Measurements from ENCODE around the gene RIMS4.

The RIMS4 gene

DNA sequence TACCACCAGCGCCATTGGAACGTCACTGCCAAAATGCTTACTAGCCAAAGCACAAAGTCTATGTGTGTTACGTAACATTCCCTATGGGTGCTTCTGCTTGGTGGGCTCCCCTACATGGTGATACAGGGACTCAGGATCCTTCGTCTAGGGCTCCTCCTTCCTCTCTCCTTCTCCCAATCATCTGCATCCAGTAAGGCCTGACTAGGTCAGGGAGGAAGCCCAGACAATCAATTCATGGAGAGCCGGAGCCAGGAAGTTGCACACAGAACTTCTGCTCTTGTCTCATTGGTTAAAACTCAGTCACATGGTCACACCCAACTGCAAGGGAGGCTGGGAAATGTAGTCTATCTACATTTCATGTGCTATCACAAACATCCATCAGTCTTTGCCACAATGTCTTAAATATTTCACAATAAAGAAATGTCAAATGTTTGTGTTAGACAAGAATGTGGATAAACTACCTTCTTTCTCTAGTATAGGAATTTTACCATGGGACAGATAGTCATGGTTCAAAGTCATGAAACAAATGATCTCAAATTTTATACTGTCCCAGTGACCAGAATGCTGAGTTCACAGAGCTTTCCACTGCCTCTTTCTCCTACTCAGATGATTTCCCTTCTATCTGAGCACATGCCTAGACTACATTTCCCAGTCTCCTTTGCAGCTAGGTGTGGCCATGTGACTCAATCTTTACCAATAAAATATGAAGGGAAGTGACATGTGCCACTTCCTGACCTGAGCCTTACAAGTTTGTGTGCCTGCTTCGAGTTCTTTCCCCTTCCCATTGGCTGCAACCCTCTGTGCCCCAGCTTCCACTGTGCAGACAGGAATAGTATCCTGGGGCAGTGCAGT, 74.0 kb downstream of the RIMS4 start:
- no peak for DNase-seq

- DNase-seq = no peak
These were observed 74.6 kb downstream of the RIMS4 start for GRCh38 chr20:44735816-44736169.

- DNase-seq = no peak
These were observed 75.4 kb downstream of the RIMS4 start for GRCh38 chr20:44734938-44735337.

DNA sequence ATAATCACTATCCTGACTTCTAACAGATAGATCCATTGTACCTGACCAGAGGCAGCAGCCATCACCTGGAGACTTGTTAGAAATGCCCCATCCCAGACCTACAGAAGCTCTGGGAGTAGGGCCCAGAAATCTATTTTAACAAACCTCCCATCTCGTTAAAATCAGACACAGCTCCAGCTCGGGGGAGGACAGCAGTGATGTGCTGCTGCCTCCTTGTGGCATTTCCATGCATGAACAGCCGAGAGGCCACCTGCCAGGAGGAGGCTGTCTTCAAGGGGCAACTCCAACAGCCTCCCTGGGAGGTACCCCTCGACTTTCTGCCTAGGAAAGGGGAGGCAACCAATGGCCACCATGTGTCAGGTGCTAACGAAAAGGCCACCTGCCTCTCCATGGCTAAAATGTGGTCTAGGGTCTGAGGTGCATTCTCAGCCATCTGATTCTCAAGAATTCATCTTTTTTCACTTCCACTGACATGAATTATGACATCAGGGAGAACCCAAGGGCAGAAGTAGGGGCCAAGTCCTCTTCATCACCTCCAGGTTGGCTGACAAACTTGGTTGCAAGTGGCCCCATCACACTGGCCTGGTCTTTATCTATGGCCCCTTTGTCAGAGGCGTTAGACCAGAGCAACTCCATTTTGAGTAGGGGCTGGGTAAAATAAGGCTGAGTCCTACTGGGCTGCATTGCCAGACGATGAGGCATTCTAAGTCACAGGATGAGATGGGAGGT, 76.8 kb downstream of the RIMS4 start:
- DNase-seq = peak; percentile 64

DNA sequence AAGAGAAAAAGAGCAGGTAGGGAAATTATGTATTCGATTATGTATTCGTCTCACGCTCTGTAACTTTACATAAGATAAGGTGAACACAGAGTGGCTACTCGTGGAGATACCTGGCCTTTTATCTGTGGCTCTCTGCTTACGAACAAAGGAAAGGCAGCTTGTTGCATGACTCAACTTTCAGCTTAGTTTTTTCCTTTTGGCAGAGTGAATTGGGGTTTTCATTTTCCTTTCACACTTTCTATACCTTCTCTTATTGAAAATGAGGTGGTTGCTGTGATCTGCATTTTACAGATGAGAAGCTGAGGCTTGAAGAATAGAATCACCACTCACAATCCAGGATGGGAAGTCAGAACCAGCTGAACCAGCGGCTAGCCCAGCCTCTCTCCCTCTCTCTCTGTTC, 78.0 kb downstream of the RIMS4 start:
- DNase-seq = no peak

DNA sequence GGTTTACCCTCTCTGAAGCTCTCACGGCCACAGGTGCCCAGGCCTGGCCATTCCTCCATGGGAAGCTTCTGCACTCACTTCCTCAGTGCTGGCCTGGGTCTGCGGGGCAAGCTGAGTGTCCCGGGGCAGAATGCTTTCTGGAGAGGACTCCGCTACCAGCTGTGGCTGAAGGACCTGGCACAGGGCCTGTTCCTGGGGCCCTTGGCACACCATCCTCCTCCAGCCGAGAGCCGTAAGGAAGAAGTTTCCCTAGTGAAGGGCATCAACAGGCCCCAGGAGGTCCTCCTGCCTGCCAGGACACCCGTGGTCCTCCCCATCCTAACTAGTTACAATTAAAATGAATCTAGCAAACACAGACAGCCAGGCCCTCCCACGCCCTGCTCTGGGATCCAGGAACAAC, 78.7 kb downstream of the RIMS4 start:
- DNase-seq = no peak

GRCh38 chr20:44730441-44730840, 79.9 kb downstream of the RIMS4 start:
- DNase-seq = no peak

- DNase-seq = peak; percentile 52
These were observed 81.4 kb downstream of the RIMS4 start for GRCh38 chr20:44728801-44729443.

DNA sequence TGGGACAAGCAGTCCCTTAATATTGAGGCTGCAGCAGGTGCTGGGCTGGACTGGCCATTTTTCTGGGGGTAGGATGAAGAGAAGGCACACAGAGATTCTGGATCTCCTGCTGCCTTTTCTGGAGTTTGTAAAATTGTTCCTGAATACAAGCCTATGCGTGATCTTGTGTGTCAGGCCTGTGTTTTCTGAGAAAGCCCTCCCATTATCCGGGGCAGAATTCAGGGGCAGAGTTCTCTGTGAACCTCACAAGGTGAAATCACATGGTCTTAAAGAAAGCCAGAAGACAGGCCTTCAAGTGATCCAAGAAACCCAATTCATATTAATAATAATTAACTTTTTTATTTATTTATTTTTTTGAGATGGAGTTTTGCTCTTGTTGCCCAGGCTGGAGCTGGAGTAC, 82.7 kb downstream of the RIMS4 start:
- DNase-seq = no peak

- DNase-seq = no peak
These were observed 83.3 kb downstream of the RIMS4 start for GRCh38 chr20:44727039-44727438.

DNA sequence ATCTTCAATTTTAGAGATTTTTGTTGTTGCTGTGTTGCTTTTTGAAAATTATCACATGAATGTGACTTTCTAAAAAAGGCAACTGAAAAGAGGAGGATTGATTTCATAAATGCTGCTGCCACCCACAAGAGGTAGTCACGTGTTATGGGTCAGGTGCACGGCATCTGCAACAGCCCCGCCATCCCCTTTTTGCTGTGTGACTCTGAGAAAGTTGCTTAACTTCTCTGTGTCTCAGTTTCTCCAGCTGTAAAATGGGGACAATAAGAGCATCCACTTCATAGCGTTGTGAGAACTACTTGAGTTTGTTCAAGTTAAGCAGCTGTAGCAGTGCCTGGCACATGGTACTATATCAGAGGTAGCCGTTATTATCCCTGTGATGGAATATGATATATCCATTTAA, 84.5 kb downstream of the RIMS4 start:
- DNase-seq = no peak

GRCh38 chr20:44724423-44725091, 85.8 kb downstream of the RIMS4 start:
- DNase-seq = no peak

GRCh38 chr20:44723798-44724362, 86.5 kb downstream of the RIMS4 start:
- DNase-seq = no peak

DNA sequence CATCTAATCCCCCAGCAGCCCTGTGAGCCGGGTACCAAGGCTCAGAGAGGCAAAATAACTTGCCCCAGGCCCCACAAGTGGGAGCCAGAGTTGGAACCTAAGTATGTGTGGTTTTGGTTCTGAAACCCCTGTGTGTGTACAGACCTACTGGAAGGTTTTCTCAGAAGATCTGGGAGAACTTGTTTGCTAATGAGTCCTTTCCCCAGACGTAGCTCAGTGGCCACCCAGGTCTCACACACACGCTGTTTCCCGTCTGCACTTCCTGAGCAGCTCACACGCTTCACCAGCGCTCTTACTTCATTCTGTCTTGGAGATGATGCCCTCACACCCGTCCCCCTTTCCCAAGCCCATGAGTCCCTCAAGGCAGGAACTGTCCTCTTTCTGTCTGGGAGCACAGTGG, 87.0 kb downstream of the RIMS4 start:
- no peak for DNase-seq

- no peak for DNase-seq
These were observed 87.4 kb downstream of the RIMS4 start for GRCh38 chr20:44722990-44723389.

DNA sequence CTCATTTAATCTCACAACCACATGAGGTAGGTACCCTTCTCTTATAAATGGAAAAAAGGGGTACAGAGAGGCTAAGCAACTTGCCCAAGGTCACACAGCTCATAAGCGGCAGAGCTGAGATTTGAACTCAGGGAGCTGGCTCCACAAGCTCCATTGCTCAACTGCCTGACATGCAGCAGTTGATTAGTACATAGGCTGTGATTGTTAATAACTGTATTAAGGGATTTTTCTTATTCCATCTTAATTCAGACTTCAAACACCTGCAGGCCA, 88.6 kb downstream of the RIMS4 start:
- DNase-seq = no peak

DNA sequence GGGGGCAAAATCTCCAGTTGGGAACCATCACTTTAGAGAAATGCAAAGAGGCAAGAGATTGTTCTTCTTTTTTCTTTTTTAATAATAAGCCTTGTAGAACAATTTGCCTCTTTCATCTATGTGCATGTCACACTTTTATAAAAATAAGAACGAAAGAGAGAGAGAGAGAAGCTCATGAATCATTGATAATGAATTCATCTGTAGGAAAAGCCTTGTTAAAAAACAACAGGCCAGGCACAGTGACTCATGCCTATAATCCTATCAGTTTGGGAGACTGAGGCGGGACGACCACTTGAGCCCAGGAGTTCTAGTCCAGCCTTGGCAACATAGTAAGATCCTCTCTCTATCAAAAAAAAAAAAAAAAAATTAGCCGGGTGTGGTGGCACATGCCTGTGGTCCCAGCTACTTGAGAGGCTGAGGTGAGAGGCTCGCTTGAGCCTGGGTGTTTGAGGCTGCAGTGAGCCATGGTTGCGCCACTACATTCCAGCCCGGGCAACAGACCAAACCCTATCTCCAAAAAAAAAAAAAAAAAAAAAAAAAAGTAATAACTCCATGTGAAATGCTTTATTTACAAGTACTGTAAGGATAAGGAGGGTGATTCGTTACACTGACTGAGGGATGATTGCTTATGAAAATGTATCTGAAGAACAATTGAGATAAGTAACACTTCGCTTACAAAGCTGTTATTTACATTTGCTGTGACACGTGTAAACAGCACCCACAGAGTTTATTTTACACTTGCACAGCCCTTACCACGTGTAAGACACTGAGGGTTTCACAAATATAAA, 89.2 kb downstream of the RIMS4 start:
- DNase-seq = no peak

DNA sequence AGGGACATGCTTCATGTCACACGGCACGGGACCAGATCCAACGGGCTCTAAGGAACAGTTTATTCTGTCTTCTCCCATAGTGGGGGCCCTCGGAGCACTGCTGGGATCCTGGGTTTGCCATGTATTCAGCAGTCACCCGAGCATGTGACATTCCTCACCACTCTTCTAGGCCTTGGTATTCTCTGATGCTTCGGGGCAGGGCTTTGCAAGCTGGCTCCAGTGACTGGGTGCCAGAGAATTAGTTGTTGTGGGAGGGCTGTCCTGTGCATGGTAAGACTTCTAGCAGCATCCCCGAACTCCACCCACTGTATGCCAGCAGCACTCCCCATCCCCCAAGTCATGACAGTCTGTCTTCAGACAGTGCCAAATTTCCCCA, 89.7 kb downstream of the RIMS4 start:
- no peak for DNase-seq

DNA sequence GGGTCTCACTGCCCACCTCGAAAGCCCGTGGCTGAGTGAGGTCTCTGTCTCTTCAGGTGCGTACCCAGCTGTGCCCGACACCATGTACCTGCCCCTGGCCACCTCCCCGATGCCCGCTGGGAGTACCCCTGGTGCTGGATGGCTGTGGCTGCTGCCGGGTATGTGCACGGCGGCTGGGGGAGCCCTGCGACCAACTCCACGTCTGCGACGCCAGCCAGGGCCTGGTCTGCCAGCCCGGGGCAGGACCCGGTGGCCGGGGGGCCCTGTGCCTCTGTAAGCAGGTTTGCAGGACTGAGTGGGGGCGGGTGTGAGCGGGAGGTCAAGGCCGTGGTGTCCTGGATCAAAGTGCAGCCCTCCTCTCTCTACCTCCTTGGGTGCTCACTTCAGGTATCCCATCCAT, 90.5 kb downstream of the RIMS4 start:
- no peak for DNase-seq

GRCh38 chr20:44717986-44718385, 92.4 kb downstream of the RIMS4 start:
- no peak for DNase-seq

DNA sequence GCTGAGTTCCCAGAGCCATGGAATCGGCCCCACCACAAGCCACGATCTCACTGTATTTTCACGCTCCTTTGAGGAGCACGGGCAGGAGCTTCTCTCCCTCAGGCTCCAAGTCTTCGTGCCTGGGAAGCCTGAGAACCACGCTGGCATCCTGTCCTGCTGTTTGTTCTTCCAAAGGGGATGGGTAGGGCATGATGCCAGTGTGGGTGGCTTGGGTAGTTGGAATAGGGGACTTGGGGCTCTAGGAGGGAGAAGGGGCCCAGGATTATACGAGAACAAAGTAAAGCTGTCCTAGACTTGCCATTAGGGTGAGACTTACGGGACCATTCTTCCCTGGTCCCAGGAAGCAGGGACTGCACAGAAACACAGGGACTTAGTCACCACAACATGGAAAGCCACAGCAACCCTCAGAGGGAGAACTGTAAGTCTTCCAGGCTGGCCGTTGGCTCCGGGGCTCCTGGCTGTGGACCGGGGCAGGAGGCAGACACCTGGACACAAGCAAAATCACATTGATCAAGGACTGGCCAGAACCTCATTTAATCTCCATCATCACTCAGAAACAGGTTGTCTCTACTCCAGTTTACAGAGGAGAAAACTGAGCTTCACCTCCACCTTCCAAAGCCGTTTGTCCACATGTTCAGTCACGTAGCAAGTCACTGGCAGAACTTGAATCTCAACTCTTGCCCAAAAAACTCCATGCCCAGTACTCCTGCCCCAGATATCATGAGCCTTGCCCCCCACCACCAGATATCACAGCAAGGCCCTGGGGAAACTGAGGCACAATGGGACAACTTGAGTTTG, 93.8 kb downstream of the RIMS4 start:
- DNase-seq = no peak

Measured in NCI-H1436 (cell line).